ENCODE data around the gene POU2F2. TPM values are rescaled to one million over a fixed set of nuclear protein-coding genes. Genes with fewer than 3 reads are reported as not detected.

Gene POU2F2
- total RNA-seq, 1 experiment from 2014 or later = 6.0 TPM

DNA sequence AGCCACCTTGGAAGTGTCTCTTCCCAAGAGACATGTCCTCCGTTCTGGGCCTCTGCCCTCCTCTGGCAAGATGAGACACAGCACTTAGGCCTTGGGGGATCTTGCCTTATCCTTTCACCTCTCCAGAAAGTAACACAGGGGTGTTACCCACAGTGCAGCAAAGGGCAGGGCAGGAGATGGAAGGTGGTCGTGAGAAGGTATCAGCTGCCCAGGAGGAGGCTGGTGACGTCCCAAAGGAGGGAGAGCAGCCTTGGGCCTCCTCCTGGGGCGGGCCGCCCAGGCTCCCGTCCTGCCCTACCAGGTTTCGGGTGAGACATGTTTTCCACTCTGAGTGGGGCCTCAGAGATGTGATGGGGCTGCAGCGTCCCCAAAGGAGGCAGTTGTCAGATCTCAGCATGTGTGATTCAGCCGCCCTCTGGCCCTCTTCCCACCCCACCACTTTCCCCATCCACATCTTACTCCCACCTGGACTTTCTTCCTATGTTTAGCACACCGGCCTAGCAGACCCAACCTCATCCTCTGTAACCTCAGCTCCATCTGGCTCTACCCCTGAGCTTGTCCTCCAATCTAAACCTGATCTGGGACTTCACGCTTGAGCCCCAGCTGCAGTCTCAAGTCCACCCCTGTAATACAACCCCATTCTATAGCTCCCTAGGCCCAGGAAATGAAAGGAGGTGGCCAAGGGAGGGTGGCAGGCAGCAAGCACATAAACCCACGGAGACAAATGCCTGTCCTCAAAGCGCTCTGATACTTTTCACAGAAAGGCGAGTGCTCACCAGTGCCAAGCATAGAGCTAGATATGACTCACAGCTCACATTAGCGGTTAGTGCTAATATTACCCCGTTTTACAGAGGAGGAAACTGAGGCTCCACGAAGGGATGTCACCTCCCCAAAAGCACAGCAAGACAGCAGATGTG, 9.3 kb downstream of the POU2F2 start (continued):
- TF ChIP-seq, protein P1, sequence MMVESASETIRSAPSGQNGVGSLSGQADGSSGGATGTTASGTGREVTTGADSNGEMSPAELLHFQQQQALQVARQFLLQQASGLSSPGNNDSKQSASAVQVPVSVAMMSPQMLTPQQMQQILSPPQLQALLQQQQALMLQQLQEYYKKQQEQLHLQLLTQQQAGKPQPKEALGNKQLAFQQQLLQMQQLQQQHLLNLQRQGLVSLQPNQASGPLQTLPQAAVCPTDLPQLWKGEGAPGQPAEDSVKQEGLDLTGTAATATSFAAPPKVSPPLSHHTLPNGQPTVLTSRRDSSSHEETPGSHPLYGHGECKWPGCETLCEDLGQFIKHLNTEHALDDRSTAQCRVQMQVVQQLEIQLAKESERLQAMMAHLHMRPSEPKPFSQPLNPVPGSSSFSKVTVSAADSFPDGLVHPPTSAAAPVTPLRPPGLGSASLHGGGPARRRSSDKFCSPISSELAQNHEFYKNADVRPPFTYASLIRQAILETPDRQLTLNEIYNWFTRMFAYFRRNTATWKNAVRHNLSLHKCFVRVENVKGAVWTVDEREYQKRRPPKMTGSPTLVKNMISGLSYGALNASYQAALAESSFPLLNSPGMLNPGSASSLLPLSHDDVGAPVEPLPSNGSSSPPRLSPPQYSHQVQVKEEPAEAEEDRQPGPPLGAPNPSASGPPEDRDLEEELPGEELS (CRISPR knock-in tag; IDR thresholded peaks at IDR 0.05) = no peak
- TF ChIP-seq ARID4B (CRISPR knock-in tag; IDR thresholded peaks at IDR 0.05; ENCODE audit: borderline replicate concordance) = no peak
- TF ChIP-seq SP1 (CRISPR knock-in tag; conservative IDR thresholded peaks at IDR 0.05) = no peak
- TF ChIP-seq GRHL2 (CRISPR knock-in tag; IDR thresholded peaks at IDR 0.05; ENCODE audit: insufficient replicate concordance, severe bottlenecking) = no peak
- no peak for TF ChIP-seq CREB1 (CRISPR knock-in tag; IDR thresholded peaks at IDR 0.05)
- no peak for TF ChIP-seq ETV6 (CRISPR knock-in tag; IDR thresholded peaks at IDR 0.05)

DNA sequence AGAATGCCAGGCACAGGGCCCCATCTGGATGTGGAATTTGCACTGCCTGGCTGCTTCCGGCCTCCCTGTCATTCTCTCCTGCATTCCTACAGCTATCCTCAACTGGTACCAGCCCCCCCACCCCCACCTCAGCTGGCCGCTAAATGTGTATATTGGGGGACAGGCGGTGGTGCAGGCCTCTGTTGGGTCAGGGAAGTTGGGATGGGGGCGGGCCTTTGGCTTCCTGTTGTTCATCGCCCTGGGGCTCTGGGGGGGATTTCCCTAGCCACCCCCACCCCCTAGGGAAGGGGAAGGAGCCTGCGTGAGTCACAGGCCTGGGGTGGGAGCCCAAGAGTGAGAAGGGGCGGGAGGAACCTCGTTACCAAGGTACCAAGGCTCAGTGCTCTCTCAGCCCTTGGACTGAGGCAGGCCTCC, 10.6 kb downstream of the POU2F2 start:
- 0 out of 2 replicates have a peak, but pooled peaks cover 4% of the 10 kb centered on the region for H3K27me3 Mint-ChIP-seq (ENCODE audit: low read depth)
- no peak for TF ChIP-seq ZNF263 (CRISPR knock-in tag; IDR thresholded peaks at IDR 0.05; ENCODE audit: low read depth)
- no peak overlapping the region for H3K27ac Mint-ChIP-seq
- ATAC-seq = peak; percentile 25
- POLR2A ChIA-PET = no interaction called here
- H3K36me3 Mint-ChIP-seq = peaks cover 3% of the 10 kb centered on the region; the same call in 1 of the 2 replicates
- no peak overlapping the region for H3K4me3 Mint-ChIP-seq
- CTCF ChIA-PET = interaction anchor here (0.8 to 1.0 kb wide), 3 partner anchors 10 to 26 kb away, joined by 3 to 5 read pairs (median 3); no protein-coding TSS in a partner anchor
- peaks cover 4% of the 10 kb centered on the region for H3K9me3 Mint-ChIP-seq
- H3K4me1 Mint-ChIP-seq = peaks cover 12% of the 10 kb centered on the region
- DNase-seq (ENCODE audit: low spot score) = peak; percentile 36

GRCh38 chr19:42121036-42121621, 11.1 kb downstream of the POU2F2 start:
- ATAC-seq (no peak), DNase-seq (ENCODE audit: low spot score) (no peak)
- peaks cover 12% of the 10 kb centered on the region for H3K4me1 Mint-ChIP-seq
- no peak overlapping the region for H3K4me3 Mint-ChIP-seq
- ChIA-PET POLR2A (no interaction called here), CTCF (interaction anchor here (0.9 to 1.3 kb wide), 3 partner anchors 10 to 86 kb away, joined by 3 to 5 read pairs (median 4); no protein-coding TSS in a partner anchor)
- TF ChIP-seq, protein P2, sequence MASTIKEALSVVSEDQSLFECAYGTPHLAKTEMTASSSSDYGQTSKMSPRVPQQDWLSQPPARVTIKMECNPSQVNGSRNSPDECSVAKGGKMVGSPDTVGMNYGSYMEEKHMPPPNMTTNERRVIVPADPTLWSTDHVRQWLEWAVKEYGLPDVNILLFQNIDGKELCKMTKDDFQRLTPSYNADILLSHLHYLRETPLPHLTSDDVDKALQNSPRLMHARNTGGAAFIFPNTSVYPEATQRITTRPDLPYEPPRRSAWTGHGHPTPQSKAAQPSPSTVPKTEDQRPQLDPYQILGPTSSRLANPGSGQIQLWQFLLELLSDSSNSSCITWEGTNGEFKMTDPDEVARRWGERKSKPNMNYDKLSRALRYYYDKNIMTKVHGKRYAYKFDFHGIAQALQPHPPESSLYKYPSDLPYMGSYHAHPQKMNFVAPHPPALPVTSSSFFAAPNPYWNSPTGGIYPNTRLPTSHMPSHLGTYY (CRISPR knock-in tag; IDR thresholded peaks at IDR 0.05) = no peak
- TF ChIP-seq NR2C2 (CRISPR knock-in tag; IDR thresholded peaks at IDR 0.05) = no peak
- TF ChIP-seq, protein P3, sequence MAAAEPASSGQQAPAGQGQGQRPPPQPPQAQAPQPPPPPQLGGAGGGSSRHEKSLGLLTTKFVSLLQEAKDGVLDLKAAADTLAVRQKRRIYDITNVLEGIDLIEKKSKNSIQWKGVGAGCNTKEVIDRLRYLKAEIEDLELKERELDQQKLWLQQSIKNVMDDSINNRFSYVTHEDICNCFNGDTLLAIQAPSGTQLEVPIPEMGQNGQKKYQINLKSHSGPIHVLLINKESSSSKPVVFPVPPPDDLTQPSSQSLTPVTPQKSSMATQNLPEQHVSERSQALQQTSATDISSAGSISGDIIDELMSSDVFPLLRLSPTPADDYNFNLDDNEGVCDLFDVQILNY (CRISPR knock-in tag; IDR thresholded peaks at IDR 0.05) = no peak
- TF ChIP-seq NFATC4 (CRISPR knock-in tag; IDR thresholded peaks at IDR 0.05) = no peak
- no peak for TF ChIP-seq NFE2L1 (CRISPR knock-in tag; IDR thresholded peaks at IDR 0.05)
- TF ChIP-seq KAT7 (CRISPR knock-in tag; IDR thresholded peaks at IDR 0.05; ENCODE audit: borderline replicate concordance) = no peak
- no peak for TF ChIP-seq GABPB1 (CRISPR knock-in tag; IDR thresholded peaks at IDR 0.05)
- no peak for TF ChIP-seq CREM (CRISPR knock-in tag; IDR thresholded peaks at IDR 0.05)
- H3K27ac Mint-ChIP-seq = no peak overlapping the region
- H3K36me3 Mint-ChIP-seq = peaks cover 3% of the 10 kb centered on the region; the same call in 1 of the 2 replicates
- peaks cover 4% of the 10 kb centered on the region for H3K9me3 Mint-ChIP-seq
- H3K27me3 Mint-ChIP-seq (ENCODE audit: low read depth) = 0 out of 2 replicates have a peak, but pooled peaks cover 4% of the 10 kb centered on the region

Measured in WTC11 (cell line).